HTERT RPE-1 (cell line): ENCODE measurements around the gene ERICH6.

Source experiments
- in situ Hi-C: fragments of 300-500 bp; cut with MboI; formaldehyde crosslinking; loops from 4 replicates; pipeline ENCODE4 v1.14.3; 2020; ENCODE audit warnings: low sequenced_read_pairs

The ERICH6 gene

GRCh38 chr3:150620002-150620689 lies 83.6 kb downstream of the ERICH6 start:
- in situ Hi-C loops, result no loop called here

GRCh38 chr3:150613709-150614480 lies 89.8 kb downstream of the ERICH6 start:
- in situ Hi-C loops, result no loop called here

- in situ Hi-C loops, result no loop called here
Measured at GRCh38 chr3:150613034-150613433, 90.7 kb downstream of the ERICH6 start.

- in situ Hi-C loops, result no loop called here
Measured at GRCh38 chr3:150612494-150612893, 91.2 kb downstream of the ERICH6 start.

GRCh38 chr3:150611666-150612065 lies 92.1 kb downstream of the ERICH6 start:
- in situ Hi-C loops, result no loop called here

GRCh38 chr3:150610785-150611184 lies 92.9 kb downstream of the ERICH6 start:
- in situ Hi-C loops, result no loop called here

- in situ Hi-C loops, result no loop called here
Measured at GRCh38 chr3:150609988-150610387, 93.7 kb downstream of the ERICH6 start.
